ENCODE data around the gene PLCH1. TPM values are rescaled to one million over a fixed set of nuclear protein-coding genes. Genes with fewer than 3 reads are reported as not detected.

The PLCH1 gene
- total and polyA plus RNA-seq, 2 of the 8 experiments (the other 6 are each of a cell fraction or from before 2014, with no cell fraction given), result 5.8 to 17.2 TPM

DNA sequence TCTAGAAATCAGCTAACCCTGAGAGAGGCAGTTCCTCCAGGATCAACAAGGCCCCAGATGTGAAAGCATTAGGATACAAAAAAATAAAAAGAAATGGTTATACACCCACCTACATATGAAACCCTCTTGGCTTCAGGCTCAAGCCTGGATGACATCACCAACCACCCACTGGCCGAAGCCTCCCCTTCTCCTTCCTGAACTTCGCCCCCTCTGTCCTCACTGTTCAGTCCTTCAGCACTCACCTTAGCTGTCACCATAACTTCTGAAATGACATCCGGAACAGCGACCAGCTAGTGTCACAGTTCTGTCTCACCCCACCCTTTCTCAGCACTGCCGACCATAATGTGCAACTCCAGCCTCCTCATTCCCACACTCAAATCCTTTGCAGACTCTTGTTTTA lies 98.7 kb downstream of the PLCH1 start:
- Histone ChIP-seq H3K4me3 (ENCODE audit: extremely low read depth in 1 of 4, insufficient read depth in 2 of 4, low read depth in 3 of 4, low read length in 4 of 4) (no peak overlapping the region), H3K4me1 (replicated peaks in 1 of 4; ENCODE audit: control insufficient read depth in 3 of 4, insufficient read depth in 4 of 4, low read length in 3 of 4) (peaks cover 0 to 6% (median 4%) of the 10 kb centered on the region in 4 experiments; a peak in 4 of 7 replicates), H3K27ac (ENCODE audit: low read depth, low read length) (no peak overlapping the region), H3K14ac (ENCODE audit: insufficient read length) (no peak overlapping the region), H3K27me3 (replicated peaks in 1 of 4; ENCODE audit: control insufficient read depth in 3 of 4, extremely low read depth in 1 of 4, insufficient read depth in 3 of 4, low read length in 3 of 4) (no peaks in the 10 kb centered on the region), H2BK120ac (replicated peaks; ENCODE audit: low read depth, low read length) (no peak overlapping the region), H3K36me3 (ENCODE audit: control insufficient read depth in 2 of 4, insufficient read depth in 4 of 4, low read length in 3 of 4) (no peaks in the 10 kb centered on the region), H3K4me2 (ENCODE audit: insufficient read depth in 1 of 2, low read depth in 2 of 2, low read length in 2 of 2) (no peak overlapping the region), H3K23me2 (ENCODE audit: low read depth, low read length) (no peaks in the 10 kb centered on the region), H3K79me2 (ENCODE audit: control insufficient read depth in 1 of 2, insufficient read depth in 2 of 2, low read length in 2 of 2) (peaks cover 0 to 4% of the 10 kb centered on the region in 2 experiments; a peak in 2 of 4 replicates), H3K23ac (ENCODE audit: insufficient read length) (no peak overlapping the region), H3K79me1 (ENCODE audit: low read depth, low read length) (no peaks in the 10 kb centered on the region; the same call in 1 of the 2 replicates), H3K18ac (ENCODE audit: extremely low read depth, low read length) (peak overlapping the region; percentile 36; the same call in 1 of the 2 replicates), H4K5ac (ENCODE audit: insufficient read length, low read depth, low read length) (no peak overlapping the region), H3K9me3 (ENCODE audit: insufficient read depth in 2 of 2, low read depth in 1 of 2, low read length in 1 of 2) (no peaks in the 10 kb centered on the region), H3K56ac (replicated peaks; ENCODE audit: insufficient read length, low read depth, low read length) (no peak overlapping the region), H3K4ac (replicated peaks; ENCODE audit: insufficient read length, low read depth, low read length) (no peak overlapping the region), H2BK20ac (ENCODE audit: low read length) (no peak overlapping the region), H2AK5ac (ENCODE audit: low read depth, low read length) (peak overlapping the region; percentile 94; the same call in 1 of the 2 replicates), H4K20me1 (replicated peaks in 1 of 2; ENCODE audit: control insufficient read depth in 1 of 2, insufficient read depth in 2 of 2, low read length in 2 of 2) (no peaks in the 10 kb centered on the region), H4K8ac (ENCODE audit: extremely low read depth, insufficient read depth, low read length) (no peak overlapping the region), H3K9ac (replicated peaks in 1 of 4; ENCODE audit: extremely low read depth in 1 of 4, low read depth in 3 of 4, low read length in 3 of 4) (no peak overlapping the region), H2BK15ac (ENCODE audit: low read length) (no peak overlapping the region), H2AFZ (ENCODE audit: low read length) (no peak overlapping the region), H2BK5ac (ENCODE audit: low read depth, low read length) (peak overlapping the region; percentile 40; the same call in 1 of the 2 replicates), H2BK12ac (ENCODE audit: low read depth, low read length) (peak overlapping the region; percentile 29; the same call in 1 of the 2 replicates), H4K91ac (replicated peaks; ENCODE audit: insufficient read length, low read length) (no peak overlapping the region)
- FAIRE-seq (no peak), DNase-seq (ENCODE audit: low read depth in 1 of 2, low spot score in 2 of 2) (no peak)
- ChIA-PET POLR2A (ENCODE audit: partially characterized antibody) (interaction anchor here (1.3 kb wide), 1 partner anchor 37 kb away, joined by 3 read pairs; no protein-coding TSS in a partner anchor), CTCF (ENCODE audit: partially characterized antibody) (interaction anchor here (1.0 to 1.8 kb wide), 4 partner anchors 11 to 263 kb away, joined by 3 to 7 read pairs (median 6); no protein-coding TSS in a partner anchor)
- WGBS, 2 experiments (ENCODE audit: extremely low coverage in 1 of 2, insufficient coverage in 1 of 2, insufficient read length in 1 of 2, insufficient replicate concordance in 2 of 2, low coverage in 1 of 2, low lambda C conversion rate in 2 of 2, missing lambda C conversion rate in 1 of 2), result 92% methylated on average over 5 of the region's 5 CpGs; no CpG with 5 or more reads in 1 of the 2 experiments
- TF ChIP-seq, protein P1, sequence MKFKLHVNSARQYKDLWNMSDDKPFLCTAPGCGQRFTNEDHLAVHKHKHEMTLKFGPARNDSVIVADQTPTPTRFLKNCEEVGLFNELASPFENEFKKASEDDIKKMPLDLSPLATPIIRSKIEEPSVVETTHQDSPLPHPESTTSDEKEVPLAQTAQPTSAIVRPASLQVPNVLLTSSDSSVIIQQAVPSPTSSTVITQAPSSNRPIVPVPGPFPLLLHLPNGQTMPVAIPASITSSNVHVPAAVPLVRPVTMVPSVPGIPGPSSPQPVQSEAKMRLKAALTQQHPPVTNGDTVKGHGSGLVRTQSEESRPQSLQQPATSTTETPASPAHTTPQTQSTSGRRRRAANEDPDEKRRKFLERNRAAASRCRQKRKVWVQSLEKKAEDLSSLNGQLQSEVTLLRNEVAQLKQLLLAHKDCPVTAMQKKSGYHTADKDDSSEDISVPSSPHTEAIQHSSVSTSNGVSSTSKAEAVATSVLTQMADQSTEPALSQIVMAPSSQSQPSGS (IDR thresholded peaks at IDR 0.05; ENCODE audit: low read length), result no peak
- no peak for TF ChIP-seq BRCA1 (IDR thresholded peaks at IDR 0.05; ENCODE audit: low read depth, low read length)

Data from H1 (cell line).